Astrocyte of the spinal cord (primary cell): Measurements from ENCODE around the gene SYNJ2BP.
"Not testable (repeated sequence)": the region's sequence is repeated elsewhere in the genome, so short reads cannot be mapped to it uniquely, and the experiment has no call there.

Source experiments
- DNase-seq: peaks from one replicate; pipeline ENCODE4 v3.0.0; 2011; ENCODE audit warnings: low read depth, low spot score
- H3K4me3 ChIP-seq: 2 replicates; pipeline ENCODE4 v1.5.1; 2011; ENCODE audit warnings: low read depth, mild to moderate bottlenecking, low read length, moderate library complexity
- CTCF ChIP-seq: IDR thresholded peaks from 2 replicates; pipeline ENCODE4 v1.5.1; 2012; ENCODE audit warnings: low read depth, mild to moderate bottlenecking, low read length, inconsistent platforms
- in situ Hi-C: cut with HindIII; loops from 2 replicates; pipeline ENCODE4 v1.10.0; 2017; ENCODE audit warnings: low sequenced_read_pairs

The SYNJ2BP gene

GRCh38 chr14:70436867-70437266 lies 20.0 kb upstream of the SYNJ2BP start:
- in situ Hi-C loops = no loop called here
- no peak for DNase-seq
- no peak overlapping the region for H3K4me3 ChIP-seq
- no peak for TF ChIP-seq CTCF

- DNase-seq, H3K4me3 ChIP-seq, in situ Hi-C loops: not testable (repeated sequence)
Observed at GRCh38 chr14:70426555-70426954, 9.7 kb upstream of the SYNJ2BP start.

GRCh38 chr14:70425354-70425753 lies 8.5 kb upstream of the SYNJ2BP start:
- DNase-seq = no peak
- H3K4me3 ChIP-seq = no peak overlapping the region
- in situ Hi-C loops = no loop called here
- TF ChIP-seq CTCF = no peak

- in situ Hi-C loops = no loop called here
Observed at GRCh38 chr14:70422538-70422937, 5.6 kb upstream of the SYNJ2BP start.

GRCh38 chr14:70419270-70419931 lies 2.5 kb upstream of the SYNJ2BP start:
- DNase-seq, in situ Hi-C loops, H3K4me3 ChIP-seq: not testable (repeated sequence)

More at GRCh38 chr14:70422538-70422937, 5.6 kb upstream of the SYNJ2BP start:
- DNase-seq = no peak
- H3K4me3 ChIP-seq = no peak overlapping the region
- no peak for TF ChIP-seq CTCF

- H3K4me3 ChIP-seq = peak overlapping the region; percentile 91
- in situ Hi-C loops = no loop called here
- no peak for TF ChIP-seq CTCF
- peak; percentile 10 for DNase-seq
Observed at GRCh38 chr14:70416338-70416724, 559 bp downstream of the SYNJ2BP start.

- TF ChIP-seq CTCF = no peak
- in situ Hi-C loops = no loop called here
- H3K4me3 ChIP-seq = peak overlapping the region; percentile 91
- no peak for DNase-seq
Observed at GRCh38 chr14:70415788-70416187, 1.1 kb downstream of the SYNJ2BP start.

GRCh38 chr14:70407621-70408020 lies 9.3 kb downstream of the SYNJ2BP start:
- no peak for TF ChIP-seq CTCF
- H3K4me3 ChIP-seq = no peak overlapping the region
- in situ Hi-C loops = no loop called here

GRCh38 chr14:70406216-70406615 lies 10.7 kb downstream of the SYNJ2BP start:
- H3K4me3 ChIP-seq, in situ Hi-C loops, DNase-seq: not testable (repeated sequence)

More at GRCh38 chr14:70407621-70408020, 9.3 kb downstream of the SYNJ2BP start:
- DNase-seq = no peak

- in situ Hi-C loops, H3K4me3 ChIP-seq: not testable (repeated sequence)
- DNase-seq = peak; percentile 52
Observed at GRCh38 chr14:70403335-70403734, 13.6 kb downstream of the SYNJ2BP start.
